Small intestine (tissue), 7 donors: Measurements from ENCODE around the gene ARHGAP18. TPM values are rescaled to one million over a fixed set of nuclear protein-coding genes. Genes with fewer than 3 reads are reported as not detected.
"Not testable (repeated sequence)": the region's sequence is repeated elsewhere in the genome, so short reads cannot be mapped to it uniquely, and the experiment has no call there.

Source experiments
- DNase-seq, 2 donors: peaks; one replicate each; pipeline versions ENCODE4 v3.0.0 to v3.0.0-alpha.2; 2013
- FAIRE-seq: peaks from 2 replicates; lab custom pipeline; 2012; peaks lifted over from hg19 to GRCh38; lab: Jason Lieb, UNC
- H3K27ac ChIP-seq, 3 donors: one replicate each; pipeline ENCODE4 v1.5.1; 2013; ENCODE audit warnings: low read length in 2 of 3, mild to moderate bottlenecking in 2 of 3, control low read depth in 1 of 3, inconsistent platforms in 1 of 3, low read depth in 1 of 3, moderate library complexity in 1 of 3
- H3K27me3 ChIP-seq, 3 donors: one replicate each; pipeline ENCODE4 v1.6.1; 2013; ENCODE audit warnings: low read length in 3 of 3, inconsistent platforms in 1 of 3; ENCODE audit not compliant: control insufficient read depth in 3 of 3, insufficient read depth in 3 of 3
- H3K36me3 ChIP-seq, 3 donors: one replicate each; pipeline ENCODE4 v1.6.1; 2013; ENCODE audit warnings: low read length in 3 of 3, inconsistent platforms in 1 of 3, low read depth in 1 of 3, mild to moderate bottlenecking in 1 of 3, moderate library complexity in 1 of 3; ENCODE audit not compliant: control insufficient read depth in 3 of 3, insufficient read depth in 2 of 3
- H3K4me1 ChIP-seq, 3 donors: one replicate each; pipeline ENCODE4 v1.6.1; 2013; ENCODE audit warnings: low read length in 2 of 3, inconsistent platforms in 1 of 3, low read depth in 1 of 3, mild to moderate bottlenecking in 1 of 3, moderate library complexity in 1 of 3; ENCODE audit not compliant: control insufficient read depth in 3 of 3, insufficient read depth in 2 of 3
- H3K4me3 ChIP-seq, 3 donors: one replicate each; pipeline ENCODE4 v1.5.1; 2013; ENCODE audit warnings: low read length in 3 of 3, control low read depth in 1 of 3, inconsistent platforms in 1 of 3, low read depth in 1 of 3, mild to moderate bottlenecking in 1 of 3, moderate library complexity in 1 of 3
- H3K9me3 ChIP-seq, 2 donors: one replicate each; pipeline ENCODE4 v1.6.1; 2013; ENCODE audit warnings: low read depth in 1 of 2, low read length in 1 of 2; ENCODE audit not compliant: control insufficient read depth in 2 of 2, insufficient read depth in 1 of 2
- WGBS, 3 donors: extraction: QIAGEN DNeasy Blood & Tissue Kit; methylation state at CpG; one replicate each; pipeline ENCODE4 v1.1.7; 2013; 5-methylcytosine and 5-hydroxymethylcytosine counted together
- polyA plus RNA-seq, 4 donors: library from polyadenylated mRNA; stranded (reverse) in 3 of 4; unstranded in 1 of 4; fragments of 200-250 nt in 3 of 4; fragments of 120-200 nt in 1 of 4; gene quantifications; one replicate each; pipeline versions ENCODE4 v1.2.1 to v1.2.3, GENCODE V29; 2013
- donor health status: healthy with polysubstance abuse.
- donor health status: control.
- donor health status: control.
- donor health status: Bipolar disorder and iron deficiency.
- donor health status: healthy.

The ARHGAP18 gene
- polyA plus RNA-seq, 4 donors, result 15.1 to 46.7 (median 29.3) TPM

DNA sequence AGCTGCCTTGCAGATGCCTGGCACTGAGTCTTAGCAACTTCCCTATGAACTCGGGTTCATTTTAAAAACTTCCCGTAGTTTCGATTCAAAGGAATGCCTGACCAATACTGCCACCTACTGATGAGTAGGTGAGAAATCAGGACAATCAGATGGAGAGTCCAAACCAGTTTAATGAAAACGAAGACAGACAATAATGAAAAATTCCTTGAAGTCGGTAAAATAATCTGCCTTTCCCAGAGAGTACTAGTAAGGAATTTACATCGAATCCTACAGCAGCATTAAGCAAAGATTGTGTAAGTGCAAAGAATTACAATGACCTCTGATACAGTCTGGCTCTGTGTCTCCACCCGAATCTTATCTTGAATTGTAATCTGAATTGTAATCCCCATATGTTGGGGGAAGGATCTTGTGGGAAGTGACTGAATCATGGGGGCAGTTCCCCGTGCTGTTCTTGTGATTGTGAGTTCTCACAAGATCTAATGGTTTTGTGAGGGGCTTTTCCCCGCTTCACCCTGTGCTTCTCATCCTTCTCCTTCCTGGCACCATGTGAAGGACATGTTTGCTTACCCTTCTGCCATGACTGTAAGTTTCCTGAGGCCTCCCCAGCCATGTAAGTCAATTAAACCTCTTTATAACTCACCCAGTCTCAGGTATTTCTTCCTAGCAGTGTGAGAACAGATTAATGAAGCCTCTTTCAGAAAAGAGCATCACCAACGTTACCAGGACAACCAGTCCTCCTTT, 134.4 kb downstream of the ARHGAP18 start:
- Histone ChIP-seq H3K27me3 (no peaks in the 10 kb centered on the region), H3K4me3 (no peak overlapping the region), H3K27ac (no peak overlapping the region), H3K36me3 (peaks cover 0 to 4% (median 2%) of the 10 kb centered on the region in 3 donors), H3K4me1 (no peaks in the 10 kb centered on the region), H3K9me3 (no peaks in the 10 kb centered on the region)
- DNase-seq, result peak; percentile 55 to 59
- no peak for FAIRE-seq
- WGBS, 3 donors, result 28 to 34% (median 34%) methylated on average over 10 of the region's 10 CpGs

DNA sequence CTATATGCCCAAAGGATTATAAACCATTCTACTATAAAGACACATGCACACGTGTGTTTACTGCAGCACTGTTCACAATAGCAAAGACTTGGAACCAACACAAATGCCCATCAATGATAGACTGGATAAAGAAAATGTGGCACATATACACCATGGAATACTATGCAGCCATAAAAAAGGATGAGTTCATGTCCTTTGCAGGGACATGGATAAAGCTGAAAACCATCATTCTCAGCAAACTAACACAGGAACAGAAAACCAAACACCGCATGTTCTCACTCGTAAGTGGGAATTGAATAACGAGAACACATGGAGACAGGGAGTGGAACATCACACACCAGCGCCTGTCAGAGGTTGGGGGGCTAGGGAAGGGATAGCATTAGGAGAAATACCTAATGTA, 135.4 kb downstream of the ARHGAP18 start:
- not testable (repeated sequence) for H3K27ac ChIP-seq, H3K36me3 ChIP-seq, H3K4me3 ChIP-seq, H3K4me1 ChIP-seq, DNase-seq, H3K9me3 ChIP-seq, FAIRE-seq, H3K27me3 ChIP-seq
- 95 to 98% (median 98%) methylated on average over 5 of the region's 5 CpGs for WGBS, 3 donors

DNA sequence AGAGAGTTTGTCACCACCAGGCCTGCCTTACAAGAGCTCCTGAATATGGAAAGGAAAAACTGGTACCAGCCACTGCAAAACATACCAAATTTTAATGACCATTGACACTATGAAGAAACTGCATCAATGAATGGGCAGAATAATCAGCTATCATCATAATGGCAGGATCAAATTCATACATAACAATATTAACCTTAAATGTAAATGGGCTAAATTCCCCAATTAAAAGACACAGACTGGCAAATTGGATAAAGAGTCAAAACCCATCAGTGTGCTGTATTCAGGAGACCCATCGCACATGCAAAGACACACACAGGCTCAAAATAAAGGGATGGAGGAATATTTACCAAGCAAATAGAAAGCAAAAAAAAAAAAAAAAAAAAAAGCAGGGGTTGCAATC, 139.0 kb downstream of the ARHGAP18 start:
- H3K36me3 ChIP-seq, DNase-seq, H3K27ac ChIP-seq, H3K9me3 ChIP-seq, H3K27me3 ChIP-seq, FAIRE-seq, H3K4me3 ChIP-seq, H3K4me1 ChIP-seq: not testable (repeated sequence)
- 100% methylated on average over 1 of the region's 1 CpG for WGBS, 3 donors

DNA sequence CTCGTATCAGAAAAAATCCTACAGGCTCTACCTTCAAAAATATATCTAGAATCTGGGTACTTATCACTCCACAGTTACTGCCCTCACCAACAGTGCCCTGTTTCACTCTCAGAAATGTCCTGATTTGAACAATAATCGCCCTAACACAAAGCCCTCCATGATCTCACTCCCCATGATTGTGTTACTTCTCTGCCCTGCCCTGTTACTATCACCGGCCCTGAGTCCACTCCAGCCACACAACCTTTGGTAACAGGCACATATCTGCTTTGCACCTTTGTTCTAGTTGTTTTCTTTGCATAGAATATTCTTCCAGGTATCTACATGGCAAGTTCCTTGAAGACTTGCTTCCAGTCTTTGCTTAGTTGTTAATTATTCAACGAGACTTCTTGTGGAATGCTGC, 142.0 kb downstream of the ARHGAP18 start:
- FAIRE-seq (no peak), DNase-seq (peak in 1 of 2 donors; percentile 22)

DNA sequence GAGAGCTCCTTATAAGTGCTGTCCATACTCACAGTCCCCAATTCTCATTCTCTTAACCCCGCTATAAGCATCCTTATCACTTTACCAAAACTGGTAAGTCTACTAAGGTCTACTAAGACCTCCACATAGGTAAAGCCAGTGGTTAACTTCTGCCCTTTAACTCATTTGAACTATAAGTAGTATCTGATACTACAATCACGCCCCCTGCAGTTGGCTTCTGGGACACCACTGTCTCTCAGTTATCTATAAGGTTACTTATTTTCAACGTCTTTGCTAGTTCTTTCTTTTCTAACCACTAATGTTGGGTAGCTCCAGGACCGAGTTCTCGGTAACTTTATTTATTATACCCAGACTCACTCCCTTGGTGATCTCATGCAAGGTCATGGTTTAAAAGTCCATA, 142.6 kb downstream of the ARHGAP18 start:
- WGBS, 3 donors, result 81 to 86% (median 86%) methylated on average over 5 of the region's 5 CpGs
- no peak overlapping the region for H3K27ac ChIP-seq

More for the DNA sequence above, 142.0 kb downstream of the ARHGAP18 start:
- Histone ChIP-seq H3K9me3 (no peaks in the 10 kb centered on the region), H3K36me3 (peaks cover 0 to 4% (median 0%) of the 10 kb centered on the region in 3 donors), H3K27me3 (no peaks in the 10 kb centered on the region), H3K27ac (no peak overlapping the region), H3K4me3 (no peak overlapping the region), H3K4me1 (peaks cover 0 to 5% (median 0%) of the 10 kb centered on the region in 3 donors)
- 84 to 89% (median 87%) methylated on average over 4 of the region's 4 CpGs for WGBS, 3 donors

DNA sequence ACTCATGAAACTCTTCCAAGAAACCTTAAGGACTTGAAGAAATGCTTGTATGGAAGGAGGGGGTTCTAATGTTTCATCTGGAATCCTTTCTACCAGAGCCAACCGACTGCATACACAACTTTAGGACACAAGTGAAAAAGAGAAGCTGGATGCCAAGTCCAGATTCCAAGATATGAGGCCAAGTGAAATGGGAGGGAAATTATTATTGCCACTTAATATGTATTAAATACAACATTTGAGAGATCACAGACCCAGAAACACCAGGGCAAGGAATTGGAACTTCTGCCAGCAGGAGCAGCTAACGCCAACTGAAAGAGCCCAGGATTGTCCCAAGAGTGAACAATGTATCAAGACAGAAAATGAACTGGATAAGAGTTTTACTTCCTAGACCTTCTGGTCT, 144.2 kb downstream of the ARHGAP18 start:
- peaks cover 0 to 4% (median 0%) of the 10 kb centered on the region in 3 donors for H3K36me3 ChIP-seq
- DNase-seq, result no peak
- no peaks in the 10 kb centered on the region for H3K27me3 ChIP-seq
- 61 to 85% (median 78%) methylated on average over 2 of the region's 2 CpGs for WGBS, 3 donors
- H3K4me1 ChIP-seq, result peaks cover 0 to 5% (median 0%) of the 10 kb centered on the region in 3 donors
- H3K4me3 ChIP-seq, result no peak overlapping the region
- H3K27ac ChIP-seq, result no peak overlapping the region
- FAIRE-seq, result no peak
- no peaks in the 10 kb centered on the region for H3K9me3 ChIP-seq

More for the DNA sequence above, 142.6 kb downstream of the ARHGAP18 start:
- Histone ChIP-seq H3K27me3 (no peaks in the 10 kb centered on the region), H3K9me3 (no peaks in the 10 kb centered on the region), H3K4me1 (peaks cover 0 to 5% (median 0%) of the 10 kb centered on the region in 3 donors), H3K36me3 (peaks cover 0 to 4% (median 0%) of the 10 kb centered on the region in 3 donors), H3K4me3 (no peak overlapping the region)
- DNase-seq (peak; percentile 5 to 10), FAIRE-seq (no peak)

DNA sequence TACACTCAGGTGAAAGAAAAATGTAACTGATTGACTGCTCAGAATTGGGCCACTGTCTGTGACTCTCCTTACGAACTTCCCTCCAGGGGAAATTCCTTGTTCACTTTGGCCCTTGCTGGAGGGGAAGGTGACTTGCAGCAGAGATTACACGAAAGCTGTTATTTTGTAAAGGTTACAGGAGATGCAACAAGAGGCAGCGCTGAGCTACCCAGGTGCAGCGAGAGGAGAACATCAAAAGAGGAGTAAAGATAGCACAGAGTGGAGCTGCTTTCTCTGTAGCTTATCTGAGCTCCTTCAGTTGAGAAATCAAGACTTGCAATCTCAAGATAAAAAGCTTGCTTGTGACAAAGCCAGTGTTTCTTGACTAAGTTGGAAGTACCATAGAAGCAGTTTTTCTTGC, 144.6 kb downstream of the ARHGAP18 start:
- H3K4me3 ChIP-seq, result no peak overlapping the region
- H3K36me3 ChIP-seq, result peaks cover 0 to 4% (median 0%) of the 10 kb centered on the region in 3 donors
- H3K27ac ChIP-seq, result no peak overlapping the region
- peaks cover 0 to 5% (median 0%) of the 10 kb centered on the region in 3 donors for H3K4me1 ChIP-seq
- no peaks in the 10 kb centered on the region for H3K9me3 ChIP-seq
- DNase-seq (no peak), FAIRE-seq (no peak)
- H3K27me3 ChIP-seq, result no peaks in the 10 kb centered on the region
- WGBS, 3 donors, result 72 to 96% (median 81%) methylated on average over 4 of the region's 4 CpGs

DNA sequence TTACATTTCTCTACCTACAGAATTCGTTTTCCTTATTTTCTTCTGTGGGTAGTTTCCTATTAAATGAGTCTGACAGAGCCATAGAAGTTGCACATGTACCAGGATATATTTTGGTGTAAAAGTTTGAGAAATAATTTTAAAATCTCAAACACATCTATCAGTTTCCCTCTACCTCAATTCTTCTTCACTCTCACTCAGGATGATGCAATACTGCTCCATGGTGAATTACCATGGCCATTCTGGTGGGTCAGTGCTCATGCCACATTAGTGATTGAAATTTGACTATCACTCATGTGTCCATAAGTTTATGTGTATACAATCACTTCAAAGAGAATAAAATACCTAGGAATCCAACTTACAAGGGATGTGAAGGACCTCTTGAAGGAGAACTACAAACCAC, 151.7 kb downstream of the ARHGAP18 start:
- Histone ChIP-seq H3K4me3 (no peak overlapping the region), H3K4me1 (no peaks in the 10 kb centered on the region), H3K27me3 (no peaks in the 10 kb centered on the region), H3K27ac (no peak overlapping the region), H3K9me3 (no peaks in the 10 kb centered on the region), H3K36me3 (peaks cover 0 to 6% (median 0%) of the 10 kb centered on the region in 3 donors)
- WGBS, 3 donors, result 75 to 91% (median 84%) methylated on average over 1 of the region's 1 CpG
- FAIRE-seq, result no peak
- no peak for DNase-seq
